Neural crest cell (in vitro differentiated cells): ENCODE measurements around the gene CST1. TPM values are rescaled to one million over a fixed set of nuclear protein-coding genes. Genes with fewer than 3 reads are reported as not detected.
A peak's percentile ranks its signal among the peaks of the same experiment; 100 is the strongest.

Experiments used
- DNase-seq: peaks from one replicate; pipeline ENCODE4 v3.0.0; 2021; ENCODE audit warnings: low read depth, mixed read lengths, low spot score
- H3K27ac Mint-ChIP-seq: one replicate; pipeline ENCODE4 v1.8.0; 2021; ENCODE audit warnings: mild to moderate bottlenecking, mixed read lengths; ENCODE audit not compliant: unreplicated experiment
- H3K27me3 Mint-ChIP-seq: 2 replicates; pipeline ENCODE4 v1.8.0; 2021; ENCODE audit warnings: low read depth, mild to moderate bottlenecking, mixed read lengths
- H3K36me3 Mint-ChIP-seq: 2 replicates; pipeline ENCODE4 v1.8.0; 2021; ENCODE audit warnings: low read depth, mild to moderate bottlenecking, mixed read lengths
- H3K4me1 Mint-ChIP-seq: 2 replicates; pipeline ENCODE4 v1.8.0; 2021; ENCODE audit warnings: mixed read lengths
- H3K4me3 Mint-ChIP-seq: one replicate; pipeline ENCODE4 v1.8.0; 2021; ENCODE audit warnings: mild to moderate bottlenecking, mixed read lengths
- H3K9me3 Mint-ChIP-seq: 2 replicates; pipeline ENCODE4 v1.8.0; 2021; ENCODE audit warnings: mixed read lengths
- CTCF ChIP-seq: fragments of 200-600 bp; sonication (generic); conservative IDR thresholded peaks from 2 replicates; pipeline ENCODE4 v1.5.0; 2021; ENCODE audit warnings: antibody characterized with exemption, mild to moderate bottlenecking
- total RNA-seq: library from RNA; stranded (reverse); gene quantifications from 2 replicates; pipeline ENCODE4 v1.2.1, GENCODE V29; 2021

The CST1 gene
- total RNA-seq, 1 donor from 2014 or later: not detected

DNA sequence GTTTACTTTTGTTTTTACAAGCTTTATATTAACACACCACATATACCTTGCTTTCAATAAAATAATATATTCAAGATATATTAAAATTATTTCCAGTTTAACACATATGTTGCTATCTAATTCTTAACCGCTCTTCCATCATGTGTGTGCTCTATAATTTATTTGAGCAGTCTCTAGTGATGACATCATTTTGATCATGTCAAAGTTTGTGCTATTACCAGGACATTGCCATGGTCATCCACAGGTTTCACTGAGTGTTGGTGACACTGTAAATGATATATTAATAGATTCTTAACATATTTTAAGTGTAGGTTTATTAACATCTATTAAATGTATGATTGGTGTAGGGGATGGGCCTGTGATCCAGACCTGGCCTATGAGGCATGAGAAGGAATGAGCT is 44.8 kb downstream of the CST1 start:
- no peak overlapping the region for H3K4me3 Mint-ChIP-seq

GRCh38 chr20:23702021-23702420 is 48.7 kb downstream of the CST1 start:
- no peaks in the 10 kb centered on the region for H3K4me1 Mint-ChIP-seq
- peaks cover 18% of the 10 kb centered on the region for H3K27me3 Mint-ChIP-seq
- H3K4me3 Mint-ChIP-seq: no peak overlapping the region
- no peak for DNase-seq
- TF ChIP-seq CTCF: no peak
- no peaks in the 10 kb centered on the region for H3K9me3 Mint-ChIP-seq
- H3K36me3 Mint-ChIP-seq: no peaks in the 10 kb centered on the region
- H3K27ac Mint-ChIP-seq: no peak overlapping the region

More for the DNA sequence above, 44.8 kb downstream of the CST1 start:
- Mint-ChIP-seq H3K27me3 (peaks cover 16% of the 10 kb centered on the region), H3K27ac (peak overlapping the region; percentile 40), H3K36me3 (no peaks in the 10 kb centered on the region), H3K4me1 (no peaks in the 10 kb centered on the region), H3K9me3 (no peaks in the 10 kb centered on the region)
- TF ChIP-seq CTCF: no peak
- no peak for DNase-seq

- TF ChIP-seq CTCF: no peak
- DNase-seq: no peak
- H3K4me3 Mint-ChIP-seq: no peak overlapping the region
- no peaks in the 10 kb centered on the region for H3K9me3 Mint-ChIP-seq
- no peak overlapping the region for H3K27ac Mint-ChIP-seq
- H3K27me3 Mint-ChIP-seq: peaks cover 22% of the 10 kb centered on the region
- no peaks in the 10 kb centered on the region for H3K4me1 Mint-ChIP-seq
- H3K36me3 Mint-ChIP-seq: no peaks in the 10 kb centered on the region
Observed at GRCh38 chr20:23700931-23701330, 49.8 kb downstream of the CST1 start.

DNA sequence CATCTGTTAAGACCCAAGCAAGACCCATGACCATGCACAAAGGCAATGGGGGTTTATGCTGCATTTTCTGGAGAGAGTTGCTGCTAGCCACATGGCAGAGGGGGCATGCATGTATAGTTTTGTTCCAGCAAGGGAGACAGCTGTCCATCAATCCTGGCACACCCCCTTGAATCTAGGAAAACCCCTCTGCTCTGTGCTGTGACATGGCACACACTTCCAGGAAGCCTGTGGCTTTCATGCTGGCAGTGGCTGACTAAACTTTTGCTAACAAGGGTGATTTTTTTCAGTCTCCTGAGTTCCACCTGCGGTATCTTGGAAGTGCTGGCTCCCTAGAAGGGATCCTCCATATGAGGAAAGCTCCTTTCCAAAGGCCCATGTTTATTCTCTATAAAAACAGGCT is 52.8 kb downstream of the CST1 start:
- TF ChIP-seq CTCF: no peak
- Mint-ChIP-seq H3K4me1 (no peaks in the 10 kb centered on the region), H3K27me3 (peaks cover 24% of the 10 kb centered on the region), H3K4me3 (no peak overlapping the region), H3K27ac (no peak overlapping the region), H3K9me3 (no peaks in the 10 kb centered on the region), H3K36me3 (no peaks in the 10 kb centered on the region)
- no peak for DNase-seq

Other genes starting within 250 kb of the CST1 start
- not detected in 2 replicates for gene CST9L, start 182.5 kb downstream of the CST1 start, total RNA-seq
- gene CST9, start 145.0 kb downstream of the CST1 start, total RNA-seq: not detected in 2 replicates
- gene CST3, start 113.0 kb downstream of the CST1 start, total RNA-seq: 145 and 146 TPM in 2 replicates
- not detected in 2 replicates for gene CST4, start 61.9 kb downstream of the CST1 start, total RNA-seq
- gene CST2, start 75.8 kb upstream of the CST1 start, total RNA-seq: not detected in 2 replicates
- gene CST5, start 128.8 kb upstream of the CST1 start, total RNA-seq: not detected in 2 replicates
- gene GGTLC1, start 237.8 kb upstream of the CST1 start, total RNA-seq: not detected in 2 replicates